Metanephros (tissue), 2 donors: ENCODE data around the gene DCAKD. TPM values are rescaled to one million over a fixed set of nuclear protein-coding genes. Genes with fewer than 3 reads are reported as not detected.

Experiments
- small RNA-seq: library from RNA; depleted of rRNA; stranded (forward); fragments of <200 nt; gene quantifications from one replicate; pipeline ENCODE3, GENCODE V24; 2014; ENCODE audit warnings: low replicate concordance
- total RNA-seq: library from RNA; depleted of rRNA; stranded (reverse); fragments of >200 nt; gene quantifications from one replicate; pipeline ENCODE4 v1.2.3, GENCODE V29; 2014

Gene DCAKD, protein sequence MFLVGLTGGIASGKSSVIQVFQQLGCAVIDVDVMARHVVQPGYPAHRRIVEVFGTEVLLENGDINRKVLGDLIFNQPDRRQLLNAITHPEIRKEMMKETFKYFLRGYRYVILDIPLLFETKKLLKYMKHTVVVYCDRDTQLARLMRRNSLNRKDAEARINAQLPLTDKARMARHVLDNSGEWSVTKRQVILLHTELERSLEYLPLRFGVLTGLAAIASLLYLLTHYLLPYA
- 51.7 TPM for total RNA-seq

DNA sequence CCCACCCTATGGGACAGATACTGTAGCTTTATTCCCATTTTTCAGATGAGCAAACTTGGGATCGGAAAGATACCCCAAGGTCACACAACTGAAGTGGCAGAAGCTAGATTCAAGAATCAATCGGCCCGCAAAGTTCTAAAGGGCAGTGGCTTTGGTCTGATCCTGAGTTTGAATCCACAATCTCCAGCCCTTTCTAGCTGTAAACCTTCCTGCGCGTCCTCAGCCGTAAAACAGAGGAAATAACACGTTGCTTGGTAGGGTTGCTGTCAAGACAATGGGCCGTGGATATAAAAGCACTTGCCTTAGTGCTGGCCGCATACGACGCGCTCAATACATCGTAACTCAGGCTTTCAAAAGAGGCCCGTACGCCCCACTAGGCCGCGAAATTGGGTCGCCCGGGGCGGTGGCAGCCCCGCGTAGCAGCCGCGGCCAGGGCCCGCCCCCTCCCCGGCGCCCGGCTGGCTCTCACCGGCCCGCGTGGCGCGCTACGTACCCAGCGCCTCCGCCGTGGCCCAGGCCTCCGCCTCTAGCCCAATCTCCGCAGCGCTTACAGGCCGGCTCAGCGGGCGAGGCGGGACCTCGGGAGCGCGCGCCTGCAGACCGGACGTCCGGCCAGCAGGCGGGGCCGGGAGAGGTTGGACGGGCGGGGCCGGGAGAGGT lies at the start of gene DCAKD:
Gene DCAKD (minus strand): TSS at position 573 of the 660 bp plus-strand sequence. CDS start 16,747 bp downstream, outside the sequence.

DNA sequence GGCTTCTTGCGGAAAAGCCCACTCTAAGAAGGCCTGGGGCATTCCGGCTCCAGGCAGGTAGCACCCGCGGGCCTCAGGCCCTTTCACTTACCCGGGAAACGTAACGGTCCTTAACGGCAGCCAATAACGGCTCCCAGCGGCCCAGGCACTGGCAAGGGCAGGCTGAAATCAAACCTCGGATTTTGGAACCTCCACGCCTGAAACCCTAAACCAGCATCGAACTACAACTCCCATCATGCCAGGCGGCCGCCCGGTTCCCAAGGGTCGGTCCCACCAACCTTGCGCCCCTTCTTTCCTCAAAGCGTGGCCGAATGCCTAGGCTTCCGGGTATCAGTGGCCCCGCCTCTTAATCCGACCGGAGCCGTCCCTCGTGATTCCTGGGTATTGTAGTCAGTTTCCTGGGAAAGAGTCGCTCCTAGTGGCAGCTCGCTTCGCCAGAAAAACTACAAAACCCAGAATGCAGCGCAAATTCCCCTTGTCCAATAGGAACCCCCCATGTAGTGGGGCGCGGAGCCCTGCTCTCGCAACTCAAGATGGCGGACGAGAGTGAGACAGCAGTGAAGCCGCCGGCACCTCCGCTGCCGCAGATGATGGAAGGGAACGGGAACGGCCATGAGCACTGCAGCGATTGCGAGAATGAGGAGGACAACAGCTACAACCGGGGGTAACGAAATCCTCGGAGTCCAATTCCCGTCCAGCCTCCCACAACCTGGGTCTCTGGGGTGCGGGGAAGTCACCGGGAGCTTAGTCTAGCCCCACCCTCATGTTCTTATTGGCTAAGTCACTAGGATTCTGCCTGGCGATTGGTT lies 9.6 kb upstream of the DCAKD start, which contains the start of gene NMT1:
Gene NMT1 (plus strand): TSS at position 521 of the 809 bp plus-strand sequence. CDS start 13 bp downstream, at position 534.

Small RNA genes within 50 kb of the gene (small RNA-seq; reads per million reads assigned to genes)
- gene AC015936.2: not detected
- not detected for gene RF00019

Other genes with a start within 250 kb of the DCAKD start
- 21.6 TPM for gene GJC1, start 221.3 kb downstream of the DCAKD start, total RNA-seq
- gene HIGD1B, start 203.7 kb downstream of the DCAKD start, total RNA-seq: 0.76 TPM
- gene EFTUD2, start 152.2 kb downstream of the DCAKD start, total RNA-seq: 75.6 TPM
- 0.29 TPM for gene GFAP, start 136.1 kb downstream of the DCAKD start, total RNA-seq
- 5.4 TPM for gene KIF18B, start 103.9 kb downstream of the DCAKD start, total RNA-seq
- gene C1QL1, start 83.3 kb downstream of the DCAKD start, total RNA-seq: 1.1 TPM
- 44.2 TPM for gene NMT1, start 9.7 kb upstream of the DCAKD start, total RNA-seq
- gene PLCD3, start 80.9 kb upstream of the DCAKD start, total RNA-seq: 20.2 TPM
- 11.5 TPM for gene ACBD4, start 84.1 kb upstream of the DCAKD start, total RNA-seq
- 23.4 TPM for gene HEXIM1, start 96.8 kb upstream of the DCAKD start, total RNA-seq
- 9.1 TPM for gene HEXIM2, start 110.2 kb upstream of the DCAKD start, total RNA-seq
- gene FMNL1, start 170.3 kb upstream of the DCAKD start, total RNA-seq: 15.3 TPM
- gene SPATA32, start 210.5 kb upstream of the DCAKD start, total RNA-seq: 0.12 TPM